Kidney (tissue), 14 donors: ENCODE measurements around the gene FBXO42. TPM values are rescaled to one million over a fixed set of nuclear protein-coding genes. Genes with fewer than 3 reads are reported as not detected.

ENCODE experiments used
- DNase-seq, 5 donors: peaks; one replicate each; pipeline ENCODE4 v3.0.0-alpha.2; 2013 to 2020
- FAIRE-seq: peaks from 2 replicates; lab custom pipeline; 2012; peaks lifted over from hg19 to GRCh38; lab: Jason Lieb, UNC
- H3K27ac ChIP-seq, 2 donors: one replicate each; pipeline ENCODE4 v1.7.0; 2013; ENCODE audit warnings: low read depth in 2 of 2, low read length in 2 of 2, inconsistent platforms in 1 of 2
- H3K27me3 ChIP-seq: one replicate; pipeline ENCODE4 v1.7.1; 2013; ENCODE audit warnings: low read length, inconsistent platforms; ENCODE audit not compliant: control insufficient read depth, insufficient read depth
- H3K36me3 ChIP-seq, 3 donors: one replicate each; pipeline versions ENCODE4 v1.7.0 to v1.7.1; 2013; ENCODE audit warnings: low read length in 3 of 3, control low read depth in 1 of 3, inconsistent platforms in 1 of 3; ENCODE audit not compliant: insufficient read depth in 3 of 3, control insufficient read depth in 2 of 3
- H3K4me1 ChIP-seq, 3 donors: one replicate each; pipeline versions ENCODE4 v1.7.0 to v1.7.1; 2013; ENCODE audit warnings: low read length in 3 of 3, inconsistent platforms in 1 of 3, low read depth in 1 of 3; ENCODE audit not compliant: control insufficient read depth in 2 of 3, insufficient read depth in 2 of 3
- H3K4me3 ChIP-seq, 3 donors: one replicate each; pipeline versions ENCODE4 v1.7.0 to v1.8.1; 2013; ENCODE audit warnings: low read length in 3 of 3, control low read depth in 1 of 3, inconsistent platforms in 1 of 3
- H3K9ac ChIP-seq, 3 donors: one replicate each; pipeline versions ENCODE4 v1.7.0 to v1.7.1; 2013; ENCODE audit warnings: low read length in 3 of 3, control low read depth in 1 of 3, inconsistent platforms in 1 of 3
- H3K9me3 ChIP-seq, 3 donors: one replicate each; pipeline versions ENCODE4 v1.7.0 to v1.7.1; 2013; ENCODE audit warnings: low read length in 3 of 3, control low read depth in 1 of 3, inconsistent platforms in 1 of 3; ENCODE audit not compliant: control insufficient read depth in 2 of 3, insufficient read depth in 1 of 3
- CTCF ChIP-seq: IDR thresholded peaks from 3 replicates; pipeline ENCODE4 v1.5.1; 2012; ENCODE audit warnings: mild to moderate bottlenecking, moderate library complexity, borderline replicate concordance; ENCODE audit not compliant: insufficient read depth; ENCODE audit errors: extremely low read depth
- intact Hi-C: fragments of 100-400 bp; cut with DNase I; formaldehyde crosslinking; loops from one replicate; pipeline ENCODE4 v1.11.1; 2022
- polyA plus RNA-seq: library from polyadenylated mRNA; stranded (reverse); fragments of 350-450 nt; fragmentation: Illumina TruSeq; extraction: RNeasy Lipid Tissue Mini Kit (QIAGEN cat#74804); gene quantifications from one replicate; pipeline ENCODE4 v1.2.3, GENCODE V29; 2014; ENCODE audit warnings: low read depth, low replicate concordance; ENCODE audit not compliant: insufficient read depth
- total RNA-seq: library from RNA; stranded (reverse); fragmentation: NEBNext Ultra II Directional; extraction: Animal tissue kit (Norgen Biotek cat#: 25700); gene quantifications from one replicate; pipeline ENCODE4 v1.2.1, GENCODE V29; 2021
- donor health status: control.
- donor health status: control.
- donor health status: control.
- donor health status: control.
- donor health status: control.
- donor health status: DM: yes; HTN: yes; CAD: no.
- donor health status: Normal renal cell carcinoma (clear cell type).

Gene FBXO42
- total and polyA plus RNA-seq, 2 donors from 2014 or later = 14.1 to 22.1 TPM

DNA sequence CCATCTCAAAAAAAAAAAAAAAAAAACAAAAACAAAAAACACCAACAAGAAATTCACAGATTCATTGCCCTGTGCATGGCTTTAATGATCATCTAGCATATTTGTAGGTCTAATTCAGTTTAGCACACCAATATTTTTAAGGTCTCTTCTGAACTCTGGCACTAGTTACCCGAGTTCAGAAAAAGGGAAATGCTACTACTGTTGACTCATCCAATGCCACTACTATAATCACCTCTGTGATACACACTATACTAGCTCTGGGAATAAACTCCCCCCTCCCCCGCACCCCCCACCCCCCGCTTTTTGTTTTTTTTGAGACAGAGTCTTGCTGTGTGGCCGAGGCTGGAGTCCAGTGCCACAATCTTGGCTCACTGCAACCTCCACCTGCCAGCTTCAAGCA is 55.6 kb downstream of the FBXO42 start:
- no peaks in the 10 kb centered on the region for H3K27me3 ChIP-seq
- FAIRE-seq (no peak), DNase-seq (no peak)
- intact Hi-C loops = no loop called here
- no peak overlapping the region for H3K27ac ChIP-seq
- H3K9ac ChIP-seq = no peak overlapping the region
- H3K36me3 ChIP-seq = peaks cover 2 to 5% (median 3%) of the 10 kb centered on the region in 3 donors
- H3K9me3 ChIP-seq = no peaks in the 10 kb centered on the region
- H3K4me3 ChIP-seq = no peak overlapping the region
- TF ChIP-seq CTCF = no peak
- H3K4me1 ChIP-seq = no peaks in the 10 kb centered on the region

- Histone ChIP-seq H3K27ac (no peak overlapping the region), H3K9ac (no peak overlapping the region), H3K36me3 (peaks cover 0 to 7% (median 3%) of the 10 kb centered on the region in 3 donors), H3K27me3 (no peaks in the 10 kb centered on the region), H3K9me3 (no peaks in the 10 kb centered on the region), H3K4me1 (no peaks in the 10 kb centered on the region), H3K4me3 (no peak overlapping the region)
- intact Hi-C loops = no loop called here
- DNase-seq (no peak), FAIRE-seq (no peak)
- TF ChIP-seq CTCF = no peak
Measured at GRCh38 chr1:16294219-16295212, 57.8 kb downstream of the FBXO42 start.

DNA sequence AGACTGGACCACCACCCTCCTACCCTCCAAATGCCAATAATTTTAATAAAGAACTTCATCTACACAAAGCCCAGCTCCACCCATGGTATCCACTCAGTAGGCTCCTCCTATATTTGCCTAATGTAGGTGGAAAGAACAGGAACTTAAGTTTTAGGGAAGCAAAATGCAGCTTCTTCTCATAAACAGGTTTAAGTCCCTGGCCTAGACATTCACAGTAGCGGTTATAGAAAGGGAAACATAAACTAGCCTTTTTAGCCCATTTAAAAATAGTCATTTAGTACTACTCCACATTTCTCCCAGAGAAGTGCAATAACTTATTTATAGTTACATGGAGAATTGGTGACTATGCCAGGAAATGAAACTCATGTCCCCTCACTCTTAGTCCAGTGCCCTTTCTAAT is 58.7 kb downstream of the FBXO42 start:
- H3K27ac ChIP-seq = no peak overlapping the region

More for the DNA sequence above, 58.7 kb downstream of the FBXO42 start:
- no peak for TF ChIP-seq CTCF
- no peaks in the 10 kb centered on the region for H3K27me3 ChIP-seq
- H3K36me3 ChIP-seq = peaks cover 0 to 7% (median 3%) of the 10 kb centered on the region in 3 donors
- DNase-seq (no peak), FAIRE-seq (no peak)
- H3K4me3 ChIP-seq = no peak overlapping the region
- no peaks in the 10 kb centered on the region for H3K4me1 ChIP-seq
- no peaks in the 10 kb centered on the region for H3K9me3 ChIP-seq
- no peak overlapping the region for H3K9ac ChIP-seq
- intact Hi-C loops = no loop called here
